ENCODE data around the gene KLK2.

DNA sequence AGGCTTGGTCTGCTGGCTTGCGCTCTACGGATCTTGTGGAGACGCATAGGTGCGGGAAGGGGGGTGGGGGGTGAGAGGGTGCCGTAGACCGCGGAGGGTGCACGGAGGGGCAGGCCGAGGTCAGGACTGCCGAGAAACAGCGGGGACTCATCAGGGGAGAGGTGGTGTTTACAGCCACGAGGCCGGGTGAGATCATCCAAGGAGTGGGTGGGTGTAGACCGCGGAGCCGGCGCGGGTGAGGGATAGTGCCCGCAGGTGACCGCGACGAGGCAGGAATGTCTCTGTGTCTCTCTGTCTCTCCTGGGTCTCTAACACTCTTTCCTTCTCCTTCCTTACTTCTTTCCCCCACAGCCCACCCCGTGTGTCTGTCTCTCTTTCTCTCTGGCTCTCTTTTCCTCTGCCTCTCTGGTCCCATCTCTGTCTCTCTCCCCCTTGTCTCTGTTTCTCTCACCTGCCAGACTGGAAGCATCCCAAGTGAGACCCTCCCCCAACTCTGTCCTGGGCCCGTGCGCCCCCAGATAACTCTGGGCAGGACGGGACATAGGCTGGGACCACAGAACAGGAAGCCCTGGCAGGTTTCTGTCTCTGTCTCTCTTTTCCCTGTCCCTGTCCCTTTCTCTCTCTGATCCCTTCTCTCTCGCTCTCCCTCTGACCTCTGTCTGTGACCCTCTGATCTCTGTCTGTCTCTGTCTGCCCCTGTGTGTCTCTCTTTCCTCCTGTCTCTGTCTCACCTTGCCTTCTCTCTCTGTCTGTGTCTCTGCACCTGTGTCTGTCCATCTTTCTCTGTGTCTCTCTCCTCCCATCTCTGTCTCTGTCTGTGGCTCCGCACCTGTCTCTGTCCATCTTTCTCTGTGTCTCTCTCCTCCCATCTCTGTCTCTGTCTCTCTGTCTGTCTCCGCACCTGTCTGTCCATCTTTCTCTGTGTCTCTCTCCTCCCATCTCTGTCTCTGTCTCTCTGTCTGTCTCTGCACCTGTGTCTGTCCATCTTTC is 39.8 kb downstream of the KLK2 start:
- TF ChIP-seq TARDBP (CRISPR knock-in tag; IDR thresholded peaks at IDR 0.05) (no peak), RFXANK (CRISPR knock-in tag; IDR thresholded peaks at IDR 0.05) (no peak), SATB2 (CRISPR knock-in tag; IDR thresholded peaks at IDR 0.05) (no peak), ZNF569 (CRISPR knock-in tag; IDR thresholded peaks at IDR 0.05; ENCODE audit: borderline replicate concordance) (no peak)
- TF ChIP-seq, protein P1, sequence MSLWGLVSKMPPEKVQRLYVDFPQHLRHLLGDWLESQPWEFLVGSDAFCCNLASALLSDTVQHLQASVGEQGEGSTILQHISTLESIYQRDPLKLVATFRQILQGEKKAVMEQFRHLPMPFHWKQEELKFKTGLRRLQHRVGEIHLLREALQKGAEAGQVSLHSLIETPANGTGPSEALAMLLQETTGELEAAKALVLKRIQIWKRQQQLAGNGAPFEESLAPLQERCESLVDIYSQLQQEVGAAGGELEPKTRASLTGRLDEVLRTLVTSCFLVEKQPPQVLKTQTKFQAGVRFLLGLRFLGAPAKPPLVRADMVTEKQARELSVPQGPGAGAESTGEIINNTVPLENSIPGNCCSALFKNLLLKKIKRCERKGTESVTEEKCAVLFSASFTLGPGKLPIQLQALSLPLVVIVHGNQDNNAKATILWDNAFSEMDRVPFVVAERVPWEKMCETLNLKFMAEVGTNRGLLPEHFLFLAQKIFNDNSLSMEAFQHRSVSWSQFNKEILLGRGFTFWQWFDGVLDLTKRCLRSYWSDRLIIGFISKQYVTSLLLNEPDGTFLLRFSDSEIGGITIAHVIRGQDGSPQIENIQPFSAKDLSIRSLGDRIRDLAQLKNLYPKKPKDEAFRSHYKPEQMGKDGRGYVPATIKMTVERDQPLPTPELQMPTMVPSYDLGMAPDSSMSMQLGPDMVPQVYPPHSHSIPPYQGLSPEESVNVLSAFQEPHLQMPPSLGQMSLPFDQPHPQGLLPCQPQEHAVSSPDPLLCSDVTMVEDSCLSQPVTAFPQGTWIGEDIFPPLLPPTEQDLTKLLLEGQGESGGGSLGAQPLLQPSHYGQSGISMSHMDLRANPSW (CRISPR knock-in tag; IDR thresholded peaks at IDR 0.05; ENCODE audit: borderline replicate concordance), result no peak

Measured in HepG2 (cell line).